GM18508 (cell line): ENCODE data around the gene NTNG1.
"Not testable (repeated sequence)": the region's sequence is repeated elsewhere in the genome, so short reads cannot be mapped to it uniquely, and the experiment has no call there.

ENCODE experiments used
- ATAC-seq: cut with Tn5 transposase; IDR thresholded peaks from one replicate; pipeline ENCODE4 v1.9.1; 2021; ENCODE audit warnings: moderate number of reproducible peaks; ENCODE audit not compliant: insufficient read depth, unreplicated experiment

NTNG1 gene

GRCh38 chr1:107194380-107194779, 53.5 kb downstream of the NTNG1 start:
- ATAC-seq, result no peak

GRCh38 chr1:107195476-107195875, 54.6 kb downstream of the NTNG1 start:
- no peak for ATAC-seq

GRCh38 chr1:107196973-107197562, 56.2 kb downstream of the NTNG1 start:
- ATAC-seq, result peak; percentile 96

- no peak for ATAC-seq
Measured at GRCh38 chr1:107198561-107198960, 57.7 kb downstream of the NTNG1 start.

- ATAC-seq, result no peak
Measured at GRCh38 chr1:107200631-107201030, 59.8 kb downstream of the NTNG1 start.

GRCh38 chr1:107202007-107202406, 61.2 kb downstream of the NTNG1 start:
- ATAC-seq, result no peak

GRCh38 chr1:107213225-107213624, 72.4 kb downstream of the NTNG1 start:
- ATAC-seq, result no peak

GRCh38 chr1:107220036-107220435, 79.2 kb downstream of the NTNG1 start:
- ATAC-seq, result no peak

- no peak for ATAC-seq
Measured at GRCh38 chr1:107225706-107226105, 84.9 kb downstream of the NTNG1 start.

- no peak for ATAC-seq
Measured at GRCh38 chr1:107228704-107229371, 88.0 kb downstream of the NTNG1 start.

- no peak for ATAC-seq
Measured at GRCh38 chr1:107229711-107230110, 88.9 kb downstream of the NTNG1 start.

GRCh38 chr1:107230121-107230520, 89.3 kb downstream of the NTNG1 start:
- ATAC-seq, result no peak

GRCh38 chr1:107231291-107231690, 90.5 kb downstream of the NTNG1 start:
- ATAC-seq, result no peak

- no peak for ATAC-seq
Measured at GRCh38 chr1:107232426-107232825, 91.6 kb downstream of the NTNG1 start.

- ATAC-seq, result not testable (repeated sequence)
Measured at GRCh38 chr1:107236760-107237159, 95.9 kb downstream of the NTNG1 start.

GRCh38 chr1:107243461-107243860, 102.6 kb downstream of the NTNG1 start:
- ATAC-seq, result no peak

- ATAC-seq, result no peak
Measured at GRCh38 chr1:107244709-107245500, 104.1 kb downstream of the NTNG1 start.

- ATAC-seq, result peak; percentile 52
Measured at GRCh38 chr1:107246775-107247345, 106.0 kb downstream of the NTNG1 start.

- ATAC-seq, result no peak
Measured at GRCh38 chr1:107247679-107248078, 106.8 kb downstream of the NTNG1 start.

GRCh38 chr1:107250169-107250568, 109.3 kb downstream of the NTNG1 start:
- no peak for ATAC-seq

GRCh38 chr1:107251083-107251482, 110.2 kb downstream of the NTNG1 start:
- no peak for ATAC-seq
